ENCODE measurements around the gene SEL1L3. TPM values are rescaled to one million over a fixed set of nuclear protein-coding genes. Genes with fewer than 3 reads are reported as not detected.
A peak's percentile ranks its signal among the peaks of the same experiment; 100 is the strongest.
"Not testable (repeated sequence)": the region's sequence is repeated elsewhere in the genome, so short reads cannot be mapped to it uniquely, and the experiment has no call there.

SEL1L3 gene
- total RNA-seq (2014; rRNA removed; shearing (Covaris generic)), result 39.3 and 65.1 TPM in 2 replicates

DNA sequence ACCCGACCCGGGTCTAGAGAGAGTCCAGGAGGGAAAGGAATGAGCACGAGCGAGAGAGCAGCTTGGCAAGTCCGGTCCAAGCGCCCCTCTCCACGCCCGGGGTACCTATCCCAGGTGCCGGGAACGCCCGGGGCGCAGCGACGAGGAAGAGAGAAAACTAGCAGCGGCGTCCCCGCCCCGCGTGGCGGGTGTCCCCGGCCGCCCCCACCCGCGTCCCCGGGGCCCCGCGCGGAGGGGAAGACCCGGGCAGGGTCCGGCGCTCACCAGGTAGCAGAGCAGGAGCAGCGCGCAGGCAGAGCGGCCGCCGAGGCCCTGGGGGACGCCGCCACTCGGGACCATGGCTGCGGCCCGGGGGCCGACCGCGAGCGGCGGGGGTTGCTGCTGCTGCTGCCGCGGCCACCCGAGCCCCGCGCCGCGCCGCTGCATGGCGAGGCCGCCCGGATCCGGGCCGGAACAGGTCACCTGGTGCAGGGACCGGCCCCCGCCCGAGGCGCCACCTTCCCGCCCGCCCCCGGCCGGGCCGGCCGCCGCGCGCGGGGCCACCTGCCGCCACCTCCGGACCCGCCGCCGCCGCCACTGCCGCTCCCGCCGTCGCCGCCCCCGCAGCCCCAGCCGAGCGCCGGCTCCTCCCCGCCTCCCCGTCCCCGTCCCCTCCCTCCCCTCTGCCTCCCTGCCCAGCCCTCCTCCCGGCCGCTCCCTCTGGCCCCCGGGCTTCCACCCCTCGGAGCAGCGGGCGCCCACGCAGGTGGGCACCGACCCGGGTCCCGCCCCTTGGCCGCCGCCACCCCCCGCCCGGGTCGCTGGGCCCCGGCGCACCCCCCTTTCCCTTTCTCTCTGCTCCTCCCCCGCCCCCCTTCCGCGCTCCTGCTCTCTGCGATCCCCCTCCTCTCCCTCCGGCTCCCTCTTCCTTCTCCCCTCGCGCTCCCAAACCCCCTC, at the start of gene SEL1L3:
SEL1L3 (minus strand) TSS at position 578 of the 936 bp plus-strand sequence; CDS start at position 426, 152 bp downstream.
- no peaks in the 10 kb centered on the region for H3K27me3 ChIP-seq (replicated peaks)
- H3K9me3 ChIP-seq (replicated peaks), result no peaks in the 10 kb centered on the region
- peak within 1 kb of the TSS; percentile 57 for H3K4me3 ChIP-seq
- H3K4me1 ChIP-seq (replicated peaks), result peaks cover 21% of the 10 kb centered on the region
- no peak for DNase-seq (ENCODE audit: low read depth in 1 of 2, low spot score in 2 of 2)
- H3K36me3 ChIP-seq, result no peaks in the 10 kb centered on the region
- H3K27ac ChIP-seq, result peak within 1 kb of the TSS; percentile 76

GRCh38 chr4:25911356-25911755, 48.6 kb upstream of the SEL1L3 start:
- peaks cover 5% of the 10 kb centered on the region for H3K36me3 ChIP-seq
- no peak overlapping the region for H3K4me3 ChIP-seq
- no peaks in the 10 kb centered on the region for H3K9me3 ChIP-seq (replicated peaks)
- DNase-seq (ENCODE audit: low read depth in 1 of 2, low spot score in 2 of 2), result no peak
- H3K4me1 ChIP-seq (replicated peaks), result peaks cover 42% of the 10 kb centered on the region
- H3K27ac ChIP-seq, result no peak overlapping the region
- no peaks in the 10 kb centered on the region for H3K27me3 ChIP-seq (replicated peaks)

- Histone ChIP-seq H3K4me1 (replicated peaks) (peaks cover 42% of the 10 kb centered on the region), H3K4me3 (no peak overlapping the region), H3K27ac (peak overlapping the region; percentile 58; the same call in 1 of the 2 replicates), H3K9me3 (replicated peaks) (no peaks in the 10 kb centered on the region), H3K36me3 (no peaks in the 10 kb centered on the region), H3K27me3 (replicated peaks) (no peaks in the 10 kb centered on the region)
- peak; percentile 70 to 73 for DNase-seq (ENCODE audit: low read depth in 1 of 2, low spot score in 2 of 2)
Observed at GRCh38 chr4:25908491-25908901, 45.7 kb upstream of the SEL1L3 start.

- not testable (repeated sequence) for H3K36me3 ChIP-seq; H3K4me3 ChIP-seq; DNase-seq (ENCODE audit: low read depth in 1 of 2, low spot score in 2 of 2); H3K27ac ChIP-seq; H3K9me3 ChIP-seq (replicated peaks); H3K27me3 ChIP-seq (replicated peaks)
- H3K4me1 ChIP-seq (replicated peaks), result peaks cover 37% of the 10 kb centered on the region
Observed at GRCh38 chr4:25906113-25906512, 43.3 kb upstream of the SEL1L3 start.

- H3K27ac ChIP-seq, result no peak overlapping the region
- H3K27me3 ChIP-seq (replicated peaks), result no peaks in the 10 kb centered on the region
- no peak overlapping the region for H3K4me3 ChIP-seq
- H3K4me1 ChIP-seq (replicated peaks), result peaks cover 37% of the 10 kb centered on the region
- no peaks in the 10 kb centered on the region for H3K36me3 ChIP-seq
- H3K9me3 ChIP-seq (replicated peaks), result no peaks in the 10 kb centered on the region
- no peak for DNase-seq (ENCODE audit: low read depth in 1 of 2, low spot score in 2 of 2)
Observed at GRCh38 chr4:25905371-25905770, 42.6 kb upstream of the SEL1L3 start.

GRCh38 chr4:25904748-25905082, 41.9 kb upstream of the SEL1L3 start:
- H3K4me3 ChIP-seq, result no peak overlapping the region
- no peak for DNase-seq (ENCODE audit: low read depth in 1 of 2, low spot score in 2 of 2)
- H3K27ac ChIP-seq, result no peak overlapping the region
- H3K4me1 ChIP-seq (replicated peaks), result peaks cover 37% of the 10 kb centered on the region
- no peaks in the 10 kb centered on the region for H3K27me3 ChIP-seq (replicated peaks)
- H3K36me3 ChIP-seq, result no peaks in the 10 kb centered on the region
- no peaks in the 10 kb centered on the region for H3K9me3 ChIP-seq (replicated peaks)

DNA sequence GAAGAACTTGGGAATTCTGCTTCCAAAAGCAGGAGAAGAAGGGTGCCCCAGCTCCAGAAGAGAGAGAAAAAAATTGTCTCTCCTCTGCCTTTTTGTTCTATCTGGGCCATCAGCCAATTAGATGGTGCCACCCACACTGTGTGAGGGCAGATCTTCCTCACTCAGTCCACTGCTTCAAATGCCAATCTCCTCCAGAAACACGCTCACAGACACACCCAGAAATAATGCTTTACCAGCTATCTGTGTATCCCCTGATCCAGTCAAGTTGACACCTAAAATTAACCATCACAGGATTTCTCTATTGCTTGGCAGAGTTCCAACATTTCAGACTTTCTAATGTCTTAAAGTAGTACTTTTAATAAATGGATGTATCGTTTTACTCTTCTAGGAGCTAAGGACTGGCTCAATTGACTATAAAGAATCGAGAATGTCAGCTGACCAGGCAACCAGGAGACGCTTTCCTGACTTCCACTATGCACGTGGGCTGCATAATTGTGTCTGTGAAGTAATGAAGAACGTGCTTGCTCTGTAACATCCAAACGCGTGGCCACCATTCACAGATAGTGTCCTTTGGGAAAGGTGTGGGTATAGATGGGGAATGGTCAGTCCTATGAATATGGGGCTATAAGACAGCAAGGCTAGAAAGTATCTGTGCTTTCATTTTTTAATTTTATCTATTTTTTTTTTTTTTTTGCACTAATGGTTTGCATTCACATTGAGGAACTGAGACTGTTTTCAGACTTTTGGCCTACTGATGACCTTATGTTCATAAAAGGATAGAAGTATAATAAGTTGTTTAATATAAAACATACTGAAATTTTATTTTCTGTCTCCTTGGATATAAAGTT, 41.3 kb upstream of the SEL1L3 start:
- Histone ChIP-seq H3K9me3 (replicated peaks) (no peaks in the 10 kb centered on the region), H3K27ac (no peak overlapping the region), H3K36me3 (no peaks in the 10 kb centered on the region), H3K27me3 (replicated peaks) (no peaks in the 10 kb centered on the region), H3K4me3 (no peak overlapping the region), H3K4me1 (replicated peaks) (peaks cover 35% of the 10 kb centered on the region)
- peak in 1 of 2 experiments; percentile 9 for DNase-seq (ENCODE audit: low read depth in 1 of 2, low spot score in 2 of 2)

DNA sequence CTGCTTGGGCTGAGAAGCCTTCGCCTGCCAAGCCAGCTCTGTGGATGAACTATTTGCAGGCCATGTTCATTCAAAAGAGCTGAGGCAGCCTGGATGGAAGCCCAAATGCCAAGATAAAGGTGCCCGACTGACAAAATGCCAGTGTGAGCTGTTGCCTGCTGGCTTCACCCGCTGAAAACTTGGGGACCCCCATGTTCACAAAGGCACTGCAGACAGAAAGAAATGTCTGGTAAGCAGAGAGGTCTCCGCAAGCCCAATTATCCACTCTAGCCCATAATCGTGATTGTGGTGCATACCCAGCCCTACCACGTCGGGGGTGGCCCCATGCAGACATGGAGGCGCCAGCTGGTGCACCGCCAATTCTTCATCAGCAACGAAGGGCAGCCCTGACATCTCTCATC, 38.2 kb upstream of the SEL1L3 start:
- Histone ChIP-seq H3K27ac (no peak overlapping the region), H3K36me3 (no peaks in the 10 kb centered on the region), H3K4me3 (no peak overlapping the region), H3K9me3 (replicated peaks) (no peaks in the 10 kb centered on the region), H3K4me1 (replicated peaks) (peaks cover 8% of the 10 kb centered on the region), H3K27me3 (replicated peaks) (no peaks in the 10 kb centered on the region)
- no peak for DNase-seq (ENCODE audit: low read depth in 1 of 2, low spot score in 2 of 2)

DNA sequence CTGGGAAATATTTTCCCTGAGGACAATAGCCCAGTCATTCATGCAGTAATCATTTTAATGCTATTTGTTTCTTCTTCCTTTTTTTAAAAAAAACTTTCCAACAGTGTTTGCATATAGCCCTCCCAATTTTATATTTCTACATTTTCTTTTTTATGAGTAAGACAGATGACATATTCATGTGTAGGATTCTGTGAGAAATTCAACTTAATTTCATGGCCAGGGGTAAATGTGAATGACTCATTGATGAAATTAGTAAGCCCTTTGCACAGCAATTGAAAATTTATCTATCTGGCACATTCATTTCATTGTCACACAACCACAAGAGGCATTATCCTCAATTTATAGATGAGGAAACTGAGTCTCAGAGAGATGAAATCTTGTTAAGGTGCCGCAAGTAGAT, 37.5 kb upstream of the SEL1L3 start:
- DNase-seq (ENCODE audit: low read depth in 1 of 2, low spot score in 2 of 2), result no peak

DNA sequence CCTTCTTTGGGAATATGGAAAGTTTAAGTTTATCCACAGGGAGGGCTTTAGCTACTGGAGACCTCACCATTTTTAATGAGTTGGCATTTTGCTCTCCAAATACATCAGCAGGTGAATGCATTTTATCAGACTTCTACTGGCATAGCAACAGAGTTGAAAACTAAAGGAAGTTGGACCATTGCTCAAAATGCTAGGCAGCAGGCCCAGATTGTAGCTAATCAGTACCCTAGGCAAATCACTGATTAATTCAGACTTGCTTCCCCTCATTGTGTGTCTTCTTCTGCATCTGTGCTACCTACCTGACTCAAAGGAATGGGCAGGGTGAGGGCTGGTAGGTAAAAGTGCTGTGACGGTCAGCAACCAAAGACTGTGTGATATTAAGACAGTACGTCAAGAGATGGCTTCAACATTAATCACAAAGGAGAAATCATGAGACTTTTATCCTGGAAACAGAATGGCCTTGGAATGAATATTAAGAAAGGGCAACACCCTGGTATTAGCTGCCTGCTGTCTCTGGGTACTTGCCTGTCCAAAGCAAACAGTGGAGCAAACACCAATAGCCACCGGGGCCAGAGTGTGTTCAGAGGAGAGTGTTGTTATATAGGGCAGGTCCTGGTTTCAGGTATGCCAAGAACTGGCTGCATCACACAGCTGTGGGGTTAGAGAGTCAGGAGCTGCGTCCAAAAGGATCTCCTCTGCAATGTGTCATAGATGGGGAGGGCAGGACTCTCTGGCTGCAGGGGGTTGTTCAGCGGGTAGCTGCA, 34.2 kb upstream of the SEL1L3 start:
- H3K36me3 ChIP-seq, result no peaks in the 10 kb centered on the region
- no peaks in the 10 kb centered on the region for H3K9me3 ChIP-seq (replicated peaks)
- H3K27ac ChIP-seq, result no peak overlapping the region
- H3K4me1 ChIP-seq (replicated peaks), result no peaks in the 10 kb centered on the region
- DNase-seq (ENCODE audit: low read depth in 1 of 2, low spot score in 2 of 2), result no peak
- no peaks in the 10 kb centered on the region for H3K27me3 ChIP-seq (replicated peaks)
- H3K4me3 ChIP-seq, result no peak overlapping the region

More for the DNA sequence above, 37.5 kb upstream of the SEL1L3 start:
- Histone ChIP-seq H3K27me3 (replicated peaks) (no peaks in the 10 kb centered on the region), H3K9me3 (replicated peaks) (no peaks in the 10 kb centered on the region), H3K4me1 (replicated peaks) (peaks cover 8% of the 10 kb centered on the region), H3K4me3 (no peak overlapping the region), H3K36me3 (no peaks in the 10 kb centered on the region), H3K27ac (no peak overlapping the region)

DNA sequence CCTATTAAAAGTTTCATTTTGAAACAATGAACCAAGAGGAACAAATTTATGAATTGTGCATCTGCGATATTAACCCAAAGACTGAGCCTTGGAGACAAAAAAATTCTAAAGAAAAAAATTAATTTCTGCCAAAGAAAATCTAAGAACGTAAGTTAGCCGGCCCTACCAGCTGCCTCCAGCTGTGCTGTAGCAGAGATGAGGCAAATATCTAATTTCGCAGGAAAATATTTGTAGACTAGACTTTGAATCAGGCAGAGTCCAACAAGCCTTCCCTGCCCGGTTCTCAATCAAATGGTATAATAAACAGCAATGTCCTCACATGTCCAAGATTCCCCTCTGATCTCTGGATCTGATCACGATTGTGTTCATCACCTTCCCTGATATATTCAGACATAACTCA, 30.0 kb upstream of the SEL1L3 start:
- Histone ChIP-seq H3K36me3 (no peaks in the 10 kb centered on the region), H3K4me3 (no peak overlapping the region), H3K27ac (no peak overlapping the region), H3K9me3 (replicated peaks) (no peaks in the 10 kb centered on the region), H3K27me3 (replicated peaks) (no peaks in the 10 kb centered on the region), H3K4me1 (replicated peaks) (no peaks in the 10 kb centered on the region)
- DNase-seq (ENCODE audit: low read depth in 1 of 2, low spot score in 2 of 2), result no peak

GRCh38 chr4:25890571-25891485, 28.0 kb upstream of the SEL1L3 start:
- Histone ChIP-seq H3K4me1 (replicated peaks) (no peaks in the 10 kb centered on the region), H3K36me3 (no peaks in the 10 kb centered on the region), H3K27ac (no peak overlapping the region), H3K27me3 (replicated peaks) (no peaks in the 10 kb centered on the region), H3K9me3 (replicated peaks) (no peaks in the 10 kb centered on the region), H3K4me3 (no peak overlapping the region)
- no peak for DNase-seq (ENCODE audit: low read depth in 1 of 2, low spot score in 2 of 2)
